Calu3 (cell line): ENCODE data around the gene ASF1B. TPM values are rescaled to one million over a fixed set of nuclear protein-coding genes. Genes with fewer than 3 reads are reported as not detected.

Experiments
- BruUV-seq: library from RNA; stranded (reverse); fragments of 400-500 nt; replicated peaks from 2 replicates; lab custom pipeline; 2021; lab: Mats Ljungman, UMichigan
- CTCF ChIA-PET: fragments of 300-600 bp; sonication (Branson Sonifier 250); formaldehyde crosslinking; loops from one replicate; lab custom pipeline; 2022; ENCODE audit warnings: antibody characterized with exemption; lab: Charles Lee
- DNase-seq: peaks from one replicate; pipeline ENCODE4 v3.0.0; 2022
- H3K27ac Mint-ChIP-seq: one replicate; pipeline ENCODE4 v1.8.0; 2022; ENCODE audit warnings: mixed read lengths; ENCODE audit not compliant: unreplicated experiment
- H3K27me3 Mint-ChIP-seq: one replicate; pipeline ENCODE4 v1.8.0; 2022; ENCODE audit warnings: mixed read lengths; ENCODE audit not compliant: unreplicated experiment
- H3K36me3 Mint-ChIP-seq: one replicate; pipeline ENCODE4 v1.8.0; 2022; ENCODE audit warnings: mild to moderate bottlenecking, moderate library complexity, mixed read lengths; ENCODE audit not compliant: insufficient read depth, unreplicated experiment
- H3K4me1 Mint-ChIP-seq: one replicate; pipeline ENCODE4 v1.8.0; 2022; ENCODE audit warnings: mild to moderate bottlenecking, low read depth, mixed read lengths; ENCODE audit not compliant: unreplicated experiment
- H3K4me3 Mint-ChIP-seq: one replicate; pipeline ENCODE4 v1.8.0; 2022; ENCODE audit warnings: mild to moderate bottlenecking, low read depth, moderate library complexity, mixed read lengths; ENCODE audit not compliant: unreplicated experiment
- H3K9me3 Mint-ChIP-seq: one replicate; pipeline ENCODE4 v1.8.0; 2022; ENCODE audit warnings: low read depth, mixed read lengths; ENCODE audit not compliant: unreplicated experiment
- intact Hi-C: fragments of 100-400 bp; cut with micrococcal nuclease; formaldehyde crosslinking; loops from one replicate; pipeline ENCODE4 v1.10.0; 2022; ENCODE audit not compliant: unreplicated experiment
- total RNA-seq: library from RNA; stranded (reverse); gene quantifications from 2 replicates; pipeline ENCODE4 v1.2.3, GENCODE V29; 2022
- TF ChIP-seq, protein P1 (sequence below): fragments of 200-600 bp; IDR thresholded peaks from one replicate; pipeline ENCODE4 v1.8.0; 2022; ENCODE audit warnings: antibody characterized with exemption; ENCODE audit not compliant: unreplicated experiment

The ASF1B gene
- total RNA-seq, 1 experiment from 2014 or later, result 42.6 TPM

DNA sequence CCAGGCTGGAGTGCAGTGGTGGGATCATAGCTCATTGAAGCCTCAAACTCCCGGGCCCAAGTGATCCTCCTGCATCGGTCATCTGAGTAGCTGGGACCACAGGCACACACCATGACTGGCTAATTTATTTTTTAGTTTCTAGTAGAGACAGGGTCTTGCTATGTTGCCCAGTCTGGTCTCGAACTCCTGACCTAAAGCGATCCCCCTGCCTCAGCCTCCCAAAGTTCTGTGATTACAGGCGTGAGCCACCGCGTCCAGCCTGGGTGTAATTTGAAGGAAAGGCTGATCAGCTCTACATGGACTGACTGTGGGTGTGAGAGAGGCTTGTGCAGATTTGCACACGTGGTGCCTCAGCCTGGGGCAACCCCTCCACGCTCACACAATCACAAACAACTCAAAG lies 38.5 kb upstream of the ASF1B start:
- Mint-ChIP-seq H3K27me3 (no peaks in the 10 kb centered on the region), H3K9me3 (no peaks in the 10 kb centered on the region), H3K4me1 (no peaks in the 10 kb centered on the region), H3K27ac (no peak overlapping the region), H3K4me3 (no peak overlapping the region), H3K36me3 (peaks cover 6% of the 10 kb centered on the region)
- BruUV-seq, result no TSS peak
- CTCF ChIA-PET, result no interaction called here
- no peak for DNase-seq
- TF ChIP-seq, protein P1, sequence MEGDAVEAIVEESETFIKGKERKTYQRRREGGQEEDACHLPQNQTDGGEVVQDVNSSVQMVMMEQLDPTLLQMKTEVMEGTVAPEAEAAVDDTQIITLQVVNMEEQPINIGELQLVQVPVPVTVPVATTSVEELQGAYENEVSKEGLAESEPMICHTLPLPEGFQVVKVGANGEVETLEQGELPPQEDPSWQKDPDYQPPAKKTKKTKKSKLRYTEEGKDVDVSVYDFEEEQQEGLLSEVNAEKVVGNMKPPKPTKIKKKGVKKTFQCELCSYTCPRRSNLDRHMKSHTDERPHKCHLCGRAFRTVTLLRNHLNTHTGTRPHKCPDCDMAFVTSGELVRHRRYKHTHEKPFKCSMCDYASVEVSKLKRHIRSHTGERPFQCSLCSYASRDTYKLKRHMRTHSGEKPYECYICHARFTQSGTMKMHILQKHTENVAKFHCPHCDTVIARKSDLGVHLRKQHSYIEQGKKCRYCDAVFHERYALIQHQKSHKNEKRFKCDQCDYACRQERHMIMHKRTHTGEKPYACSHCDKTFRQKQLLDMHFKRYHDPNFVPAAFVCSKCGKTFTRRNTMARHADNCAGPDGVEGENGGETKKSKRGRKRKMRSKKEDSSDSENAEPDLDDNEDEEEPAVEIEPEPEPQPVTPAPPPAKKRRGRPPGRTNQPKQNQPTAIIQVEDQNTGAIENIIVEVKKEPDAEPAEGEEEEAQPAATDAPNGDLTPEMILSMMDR, result no peak
- intact Hi-C loops, result no loop called here

- intact Hi-C loops, result no loop called here
- H3K4me1 Mint-ChIP-seq, result no peaks in the 10 kb centered on the region
- H3K9me3 Mint-ChIP-seq, result no peaks in the 10 kb centered on the region
- H3K36me3 Mint-ChIP-seq, result peaks cover 6% of the 10 kb centered on the region
- TF ChIP-seq, protein P1, result no peak
- CTCF ChIA-PET, result no interaction called here
- no peaks in the 10 kb centered on the region for H3K27me3 Mint-ChIP-seq
- H3K4me3 Mint-ChIP-seq, result no peak overlapping the region
- DNase-seq, result no peak
- no peak overlapping the region for H3K27ac Mint-ChIP-seq
- BruUV-seq, result no TSS peak
Measured at GRCh38 chr19:14168993-14169392, 32.6 kb upstream of the ASF1B start.

GRCh38 chr19:14168259-14168972 lies 32.0 kb upstream of the ASF1B start:
- CTCF ChIA-PET, result interaction anchor here (0.7 kb wide), 1 partner anchor 23 kb away, joined by 4 read pairs; no protein-coding TSS in a partner anchor
- Mint-ChIP-seq H3K4me1 (no peaks in the 10 kb centered on the region), H3K27ac (no peak overlapping the region), H3K4me3 (no peak overlapping the region), H3K27me3 (no peaks in the 10 kb centered on the region), H3K36me3 (peaks cover 6% of the 10 kb centered on the region), H3K9me3 (no peaks in the 10 kb centered on the region)
- no peak for DNase-seq
- no TSS peak for BruUV-seq
- TF ChIP-seq, protein P1, result no peak
- intact Hi-C loops, result no loop called here

DNA sequence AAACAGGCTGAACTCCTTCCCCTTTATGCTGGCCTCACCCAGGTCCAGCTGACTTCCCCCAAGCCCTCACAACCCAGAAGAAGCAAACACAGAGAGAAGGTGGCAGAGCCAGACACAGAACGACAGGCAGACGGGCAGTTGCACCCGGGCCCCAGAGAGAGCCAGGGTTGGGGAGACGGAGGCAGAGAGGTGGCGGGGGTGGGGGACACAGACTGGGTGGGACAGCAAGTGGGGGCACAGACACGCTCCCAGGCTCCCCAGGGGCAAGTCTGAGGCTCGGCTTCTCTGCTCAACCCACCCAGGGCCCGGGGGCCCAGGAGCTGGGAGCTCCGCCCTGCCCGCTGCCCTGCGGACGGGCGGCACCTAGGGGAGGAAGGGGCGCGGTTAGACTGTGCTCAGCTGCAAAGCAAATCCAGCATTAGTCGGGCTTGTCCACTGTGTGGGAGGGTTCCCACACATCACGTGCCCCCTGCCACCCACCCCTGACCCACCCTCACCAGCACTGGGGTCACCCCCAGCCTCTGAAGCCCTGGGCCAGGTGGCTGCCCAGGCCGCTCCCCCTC lies 31.3 kb upstream of the ASF1B start:
- TF ChIP-seq, protein P1, result no peak
- intact Hi-C loops, result no loop called here
- Mint-ChIP-seq H3K27ac (no peak overlapping the region), H3K27me3 (no peaks in the 10 kb centered on the region), H3K4me1 (no peaks in the 10 kb centered on the region), H3K9me3 (no peaks in the 10 kb centered on the region), H3K36me3 (peaks cover 6% of the 10 kb centered on the region), H3K4me3 (no peak overlapping the region)
- BruUV-seq, result no TSS peak
- no peak for DNase-seq
- CTCF ChIA-PET, result interaction anchor here (0.7 kb wide), 1 partner anchor 23 kb away, joined by 4 read pairs; no protein-coding TSS in a partner anchor
